Liver (tissue), 9 donors: ENCODE results near the gene KCNG3. TPM values are rescaled to one million over a fixed set of nuclear protein-coding genes. Genes with fewer than 3 reads are reported as not detected.
"Not testable (repeated sequence)": the region's sequence is repeated elsewhere in the genome, so short reads cannot be mapped to it uniquely, and the experiment has no call there.

Source experiments
- DNase-seq: peaks from one replicate; pipeline ENCODE4 v3.0.0-alpha.2; 2017; ENCODE audit warnings: low spot score
- H3K27ac ChIP-seq, 2 donors: one replicate each; pipeline ENCODE4 v1.7.0; 2013; ENCODE audit warnings: inconsistent platforms in 2 of 2, low read length in 2 of 2, control low read depth in 1 of 2, low read depth in 1 of 2, mild to moderate bottlenecking in 1 of 2
- H3K27me3 ChIP-seq, 4 donors: one replicate each; pipeline versions ENCODE4 v1.6.1 to v1.7.0; 2013; ENCODE audit warnings: low read length in 3 of 4, inconsistent platforms in 1 of 4, mild to moderate bottlenecking in 1 of 4, moderate library complexity in 1 of 4; ENCODE audit not compliant: control insufficient read depth in 4 of 4, insufficient read depth in 4 of 4
- H3K36me3 ChIP-seq, 4 donors: one replicate each; pipeline versions ENCODE4 v1.6.1 to v1.7.0; 2013; ENCODE audit warnings: low read length in 3 of 4, mild to moderate bottlenecking in 3 of 4, low read depth in 1 of 4, moderate library complexity in 1 of 4; ENCODE audit not compliant: control insufficient read depth in 4 of 4, insufficient read depth in 3 of 4
- H3K4me1 ChIP-seq, 4 donors: one replicate each; pipeline versions ENCODE4 v1.6.1 to v1.7.0; 2013; ENCODE audit warnings: low read length in 3 of 4, mild to moderate bottlenecking in 3 of 4, moderate library complexity in 1 of 4; ENCODE audit not compliant: control insufficient read depth in 4 of 4, insufficient read depth in 4 of 4
- H3K4me3 ChIP-seq, 3 donors: one replicate each; pipeline versions ENCODE4 v1.6.1 to v1.7.0; 2013; ENCODE audit warnings: low read length in 3 of 3, control low read depth in 1 of 3, low read depth in 1 of 3, mild to moderate bottlenecking in 1 of 3
- H3K9ac ChIP-seq, 2 donors: one replicate each; pipeline ENCODE4 v1.7.0; 2013; ENCODE audit warnings: low read length in 2 of 2, mild to moderate bottlenecking in 2 of 2, moderate library complexity in 2 of 2, control low read depth in 1 of 2, low read depth in 1 of 2
- H3K9me3 ChIP-seq, 4 donors: one replicate each; pipeline versions ENCODE4 v1.6.1 to v1.7.0; 2013; ENCODE audit warnings: low read length in 3 of 4; ENCODE audit not compliant: control insufficient read depth in 4 of 4
- ATF3 ChIP-seq: IDR thresholded peaks from 2 replicates; pipeline ENCODE4 v1.6.1; 2016; ENCODE audit warnings: antibody characterized with exemption
- CTCF ChIP-seq: fragments of 150-350 bp; IDR thresholded peaks from 2 replicates; pipeline ENCODE4 v1.5.1; 2017; ENCODE audit warnings: improper control_type of control experiment, low read depth, low read length; ENCODE audit not compliant: missing input control
- EGR1 ChIP-seq, 2 donors: IDR thresholded peaks; 2 replicates each; pipeline ENCODE4 v1.6.1; 2016 to 2018; ENCODE audit warnings: antibody characterized with exemption in 2 of 2, low read depth in 2 of 2
- FOXA1 ChIP-seq: IDR thresholded peaks from 2 replicates; pipeline ENCODE4 v1.6.1; 2016; ENCODE audit warnings: antibody characterized with exemption
- FOXA2 ChIP-seq: IDR thresholded peaks from 2 replicates; pipeline ENCODE4 v1.6.1; 2016; ENCODE audit warnings: antibody characterized with exemption
- GABPA ChIP-seq, 2 donors: IDR thresholded peaks in 1 of 2; conservative IDR thresholded peaks in 1 of 2; 2 replicates each; pipeline ENCODE4 v1.6.1; 2016; ENCODE audit warnings: antibody characterized with exemption in 2 of 2, mild to moderate bottlenecking in 1 of 2, moderate library complexity in 1 of 2
- HNF4A ChIP-seq, 2 donors: conservative IDR thresholded peaks; 2 replicates each; pipeline ENCODE4 v1.6.1; 2016; ENCODE audit warnings: antibody characterized with exemption in 2 of 2, mild to moderate bottlenecking in 2 of 2
- HNF4G ChIP-seq: IDR thresholded peaks from 2 replicates; pipeline ENCODE4 v1.6.1; 2016; ENCODE audit warnings: antibody characterized with exemption
- JUND ChIP-seq, 2 donors: IDR thresholded peaks; 2 replicates each; pipeline ENCODE4 v1.6.1; 2016; ENCODE audit warnings: antibody characterized with exemption in 2 of 2
- MAX ChIP-seq: IDR thresholded peaks from 2 replicates; pipeline ENCODE4 v1.6.1; 2016; ENCODE audit warnings: antibody characterized with exemption
- NR2F2 ChIP-seq: IDR thresholded peaks from 2 replicates; pipeline ENCODE4 v1.6.1; 2016; ENCODE audit warnings: antibody characterized with exemption
- RAD21 ChIP-seq, 2 donors: IDR thresholded peaks; 2 replicates each; pipeline ENCODE4 v1.6.1; 2016; ENCODE audit warnings: antibody characterized with exemption in 2 of 2, mild to moderate bottlenecking in 2 of 2
- REST ChIP-seq: IDR thresholded peaks from 2 replicates; pipeline ENCODE4 v1.6.1; 2016; ENCODE audit warnings: antibody characterized with exemption, mild to moderate bottlenecking
- RXRA ChIP-seq, 2 donors: IDR thresholded peaks; 2 replicates each; pipeline ENCODE4 v1.6.1; 2017 to 2018; ENCODE audit warnings: antibody characterized with exemption in 2 of 2, mild to moderate bottlenecking in 1 of 2
- SP1 ChIP-seq: IDR thresholded peaks from 2 replicates; pipeline ENCODE4 v1.6.1; 2018; ENCODE audit warnings: antibody characterized with exemption, mild to moderate bottlenecking
- YY1 ChIP-seq: IDR thresholded peaks from 2 replicates; pipeline ENCODE4 v1.6.1; 2016; ENCODE audit warnings: antibody characterized with exemption, mild to moderate bottlenecking
- ZBTB33 ChIP-seq: IDR thresholded peaks from 2 replicates; pipeline ENCODE4 v1.6.1; 2016; ENCODE audit warnings: antibody characterized with exemption
- WGBS: extraction: QIAGEN DNeasy Blood & Tissue Kit; methylation state at CpG from one replicate; pipeline ENCODE4 v1.1.7; 2013; 5-methylcytosine and 5-hydroxymethylcytosine counted together
- polyA plus RNA-seq, 2 donors: library from polyadenylated mRNA; stranded (reverse) in 1 of 2; unstranded in 1 of 2; fragments of 200-250 nt in 1 of 2; fragments of >200 nt in 1 of 2; fragmentation: Nextera tagmentation in 1 of 2; extraction: Ambion mirVana in 1 of 2; gene quantifications; one replicate each; pipeline versions ENCODE4 v1.2.1 to v1.2.3, GENCODE V29; 2013 to 2015
- total RNA-seq, 2 donors: library from RNA; depleted of rRNA; stranded (reverse); fragments of >200 nt; gene quantifications; one replicate each; pipeline ENCODE4 v1.2.3, GENCODE V29; 2014
- donor health status: healthy.
- donor health status: healthy.
- donor health status: healthy.
- donor health status: healthy.
- donor health status: healthy.

Gene KCNG3
- total and polyA plus RNA-seq, 4 donors: not detected

GRCh38 chr2:42401773-42402172 is 92.0 kb downstream of the KCNG3 start:
- H3K27me3 ChIP-seq: no peaks in the 10 kb centered on the region
- no peaks in the 10 kb centered on the region for H3K36me3 ChIP-seq
- 93% methylated on average over 6 of the region's 6 CpGs for WGBS
- H3K9me3 ChIP-seq: peaks cover 0 to 1% (median 0%) of the 10 kb centered on the region in 4 donors
- TF ChIP-seq MAX (no peak), ZBTB33 (no peak), HNF4A (conservative IDR thresholded peaks at IDR 0.05) (no peak), RAD21 (IDR thresholded peaks at IDR 0.05) (no peak), HNF4G (no peak), GABPA (IDR thresholded peaks at IDR 0.05 in 1 of 2, conservative IDR thresholded peaks at IDR 0.05 in 1 of 2) (no peak), YY1 (no peak), NR2F2 (no peak), FOXA1 (no peak), JUND (IDR thresholded peaks at IDR 0.05) (no peak), SP1 (no peak), EGR1 (IDR thresholded peaks at IDR 0.05; ENCODE audit: low read depth in 2 of 2) (no peak), REST (no peak), RXRA (IDR thresholded peaks at IDR 0.05) (no peak), ATF3 (no peak), CTCF (no peak), FOXA2 (no peak)
- H3K27ac ChIP-seq: no peak overlapping the region
- H3K4me3 ChIP-seq: no peak overlapping the region
- H3K4me1 ChIP-seq: no peaks in the 10 kb centered on the region
- DNase-seq: no peak
- H3K9ac ChIP-seq: no peak overlapping the region

GRCh38 chr2:42398052-42398451 is 95.7 kb downstream of the KCNG3 start:
- H3K27ac ChIP-seq, H3K4me3 ChIP-seq, H3K9ac ChIP-seq, DNase-seq, H3K27me3 ChIP-seq, H3K9me3 ChIP-seq, H3K4me1 ChIP-seq, H3K36me3 ChIP-seq: not testable (repeated sequence)
- 97% methylated on average over 11 of the region's 11 CpGs for WGBS

GRCh38 chr2:42393320-42393719 is 100.5 kb downstream of the KCNG3 start:
- not testable (repeated sequence) for H3K27ac ChIP-seq, H3K4me1 ChIP-seq, H3K27me3 ChIP-seq, DNase-seq, H3K4me3 ChIP-seq, H3K9me3 ChIP-seq, H3K36me3 ChIP-seq, H3K9ac ChIP-seq
- WGBS: 93% methylated on average over 3 of the region's 3 CpGs
